Measurements from ENCODE around the gene PANX1. TPM values are rescaled to one million over a fixed set of nuclear protein-coding genes. Genes with fewer than 3 reads are reported as not detected.

The PANX1 gene
- polyA plus RNA-seq, 1 of the 3 experiments (the other 2 are of a cell fraction) = 11.1 TPM

DNA sequence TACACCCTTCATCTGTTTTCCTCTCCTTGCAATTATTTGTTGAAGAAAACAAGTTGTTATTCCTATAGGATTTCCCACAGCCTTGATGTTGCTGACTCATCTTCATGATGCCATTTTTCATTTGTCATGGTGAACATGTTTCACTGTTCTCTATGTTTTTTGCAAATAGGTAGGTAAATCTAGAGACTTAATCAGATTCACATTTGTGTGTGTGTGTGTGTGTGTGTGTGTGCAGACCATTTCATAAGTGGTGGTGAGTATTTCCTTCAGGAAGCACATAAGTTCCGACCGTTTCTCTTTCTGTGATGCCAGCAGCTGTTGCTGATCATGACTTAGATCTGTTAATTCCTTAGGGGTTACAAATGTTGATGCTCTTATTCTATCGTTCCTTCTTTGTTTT is 95.4 kb downstream of the PANX1 start:
- WGBS (ENCODE audit: low lambda C conversion rate) = 4% methylated on average over 3 of the region's 3 CpGs
- Histone ChIP-seq H3K4me1 (ENCODE audit: control insufficient read depth in 1 of 2, insufficient read depth in 2 of 2, low read depth in 1 of 2, low read length in 1 of 2) (no peaks in the 10 kb centered on the region), H3K27ac (ENCODE audit: low read depth in 2 of 2, low read length in 1 of 2) (no peak overlapping the region), H3K27me3 (ENCODE audit: insufficient read depth) (no peaks in the 10 kb centered on the region), H2AFZ (ENCODE audit: low read depth) (no peak overlapping the region), H4K20me1 (ENCODE audit: insufficient read depth) (no peaks in the 10 kb centered on the region), H3K79me2 (ENCODE audit: insufficient read depth) (no peaks in the 10 kb centered on the region), H3F3A (replicated peaks; ENCODE audit: insufficient read depth) (no peaks in the 10 kb centered on the region), H3K9me2 (no peaks in the 10 kb centered on the region), H3K9me3 (no peaks in the 10 kb centered on the region), H3K4me3 (ENCODE audit: low read depth in 2 of 2, low read length in 1 of 2) (no peak overlapping the region), H3K36me3 (replicated peaks in 1 of 2; ENCODE audit: control insufficient read depth in 1 of 2, insufficient read depth in 2 of 2, low read length in 1 of 2) (no peaks in the 10 kb centered on the region), H3K9ac (no peak overlapping the region), H3K4me2 (no peak overlapping the region)
- ChIA-PET POLR2A (no interaction called here), CTCF (no interaction called here)
- TF ChIP-seq SIN3A (IDR thresholded peaks at IDR 0.05; ENCODE audit: borderline replicate concordance, low read depth, low read length) = no peak
- TF ChIP-seq RAD21 (IDR thresholded peaks at IDR 0.05; ENCODE audit: low read length) = no peak
- no peak for TF ChIP-seq TCF12 (IDR thresholded peaks at IDR 0.05)
- no peak for TF ChIP-seq EP300 (IDR thresholded peaks at IDR 0.05; ENCODE audit: borderline replicate concordance in 1 of 2, low read depth in 1 of 2, low read length in 1 of 2)
- TF ChIP-seq, protein P1, sequence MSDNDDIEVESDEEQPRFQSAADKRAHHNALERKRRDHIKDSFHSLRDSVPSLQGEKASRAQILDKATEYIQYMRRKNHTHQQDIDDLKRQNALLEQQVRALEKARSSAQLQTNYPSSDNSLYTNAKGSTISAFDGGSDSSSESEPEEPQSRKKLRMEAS (IDR thresholded peaks at IDR 0.05; ENCODE audit: low read depth) = no peak
- no peak for TF ChIP-seq REST (IDR thresholded peaks at IDR 0.05; ENCODE audit: low read depth, low read length)
- no peak for TF ChIP-seq GATA2 (CRISPR knock-in tag; IDR thresholded peaks at IDR 0.05)
- no peak for TF ChIP-seq NRF1 (IDR thresholded peaks at IDR 0.05; ENCODE audit: low read depth, low read length)
- TF ChIP-seq, protein P2, sequence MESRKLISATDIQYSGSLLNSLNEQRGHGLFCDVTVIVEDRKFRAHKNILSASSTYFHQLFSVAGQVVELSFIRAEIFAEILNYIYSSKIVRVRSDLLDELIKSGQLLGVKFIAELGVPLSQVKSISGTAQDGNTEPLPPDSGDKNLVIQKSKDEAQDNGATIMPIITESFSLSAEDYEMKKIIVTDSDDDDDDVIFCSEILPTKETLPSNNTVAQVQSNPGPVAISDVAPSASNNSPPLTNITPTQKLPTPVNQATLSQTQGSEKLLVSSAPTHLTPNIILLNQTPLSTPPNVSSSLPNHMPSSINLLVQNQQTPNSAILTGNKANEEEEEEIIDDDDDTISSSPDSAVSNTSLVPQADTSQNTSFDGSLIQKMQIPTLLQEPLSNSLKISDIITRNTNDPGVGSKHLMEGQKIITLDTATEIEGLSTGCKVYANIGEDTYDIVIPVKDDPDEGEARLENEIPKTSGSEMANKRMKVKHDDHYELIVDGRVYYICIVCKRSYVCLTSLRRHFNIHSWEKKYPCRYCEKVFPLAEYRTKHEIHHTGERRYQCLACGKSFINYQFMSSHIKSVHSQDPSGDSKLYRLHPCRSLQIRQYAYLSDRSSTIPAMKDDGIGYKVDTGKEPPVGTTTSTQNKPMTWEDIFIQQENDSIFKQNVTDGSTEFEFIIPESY (IDR thresholded peaks at IDR 0.05; ENCODE audit: borderline replicate concordance, low read depth) = no peak
- no peak for TF ChIP-seq CTCF (IDR thresholded peaks at IDR 0.05)
- TF ChIP-seq FOSL2 (IDR thresholded peaks at IDR 0.05; ENCODE audit: borderline replicate concordance, low read depth) = no peak
- TF ChIP-seq MEF2A (IDR thresholded peaks at IDR 0.05; ENCODE audit: borderline replicate concordance, low read depth) = no peak
- no peak for TF ChIP-seq GABPA (IDR thresholded peaks at IDR 0.05; ENCODE audit: low read depth)
- TF ChIP-seq, protein P3, sequence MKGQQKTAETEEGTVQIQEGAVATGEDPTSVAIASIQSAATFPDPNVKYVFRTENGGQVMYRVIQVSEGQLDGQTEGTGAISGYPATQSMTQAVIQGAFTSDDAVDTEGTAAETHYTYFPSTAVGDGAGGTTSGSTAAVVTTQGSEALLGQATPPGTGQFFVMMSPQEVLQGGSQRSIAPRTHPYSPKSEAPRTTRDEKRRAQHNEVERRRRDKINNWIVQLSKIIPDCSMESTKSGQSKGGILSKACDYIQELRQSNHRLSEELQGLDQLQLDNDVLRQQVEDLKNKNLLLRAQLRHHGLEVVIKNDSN (IDR thresholded peaks at IDR 0.05; ENCODE audit: borderline replicate concordance, low read depth) = no peak
- TF ChIP-seq MXI1 (IDR thresholded peaks at IDR 0.05; ENCODE audit: low read depth, low read length) = no peak
- TF ChIP-seq NFIC (IDR thresholded peaks at IDR 0.05; ENCODE audit: borderline replicate concordance) = no peak
- no peak for TF ChIP-seq CHD2 (IDR thresholded peaks at IDR 0.05; ENCODE audit: low read length, partially characterized antibody)
- no peak for TF ChIP-seq RCOR1 (IDR thresholded peaks at IDR 0.05; ENCODE audit: low read length)
- DNase-seq = no peak
